ENCODE data around the gene MFSD6. TPM values are rescaled to one million over a fixed set of nuclear protein-coding genes. Genes with fewer than 3 reads are reported as not detected.

Gene MFSD6
- total RNA-seq, 4 donors from 2014 or later: 81.2 to 157 (median 133) TPM

GRCh38 chr2:190443778-190444481 is 35.8 kb downstream of the MFSD6 start:
- peaks cover 0 to 3% (median 0%) of the 10 kb centered on the region in 3 donors for H3K36me3 ChIP-seq
- 43 to 56% methylated on average over 3 of the region's 3 CpGs for WGBS, 2 donors
- TF ChIP-seq POLR2A (IDR thresholded peaks at IDR 0.05) (no peak), CTCF (IDR thresholded peaks at IDR 0.05) (no peak)
- peaks cover 7 to 66% (median 12%) of the 10 kb centered on the region in 3 donors for H3K4me1 ChIP-seq
- peak overlapping the region in 2 of 4 donors; percentile 54 to 59 for H3K27ac ChIP-seq
- H3K27me3 ChIP-seq: no peaks in the 10 kb centered on the region
- H3K9me3 ChIP-seq: no peaks in the 10 kb centered on the region
- DNase-seq: no peak
- intact Hi-C loops (cut with DNase I): no loop called here
- H3K4me3 ChIP-seq: no peak overlapping the region

GRCh38 chr2:190444976-190445375 is 36.8 kb downstream of the MFSD6 start:
- peaks cover 7 to 66% (median 12%) of the 10 kb centered on the region in 3 donors for H3K4me1 ChIP-seq
- H3K27ac ChIP-seq: no peak overlapping the region
- no peaks in the 10 kb centered on the region for H3K27me3 ChIP-seq
- no peaks in the 10 kb centered on the region for H3K36me3 ChIP-seq
- no peak overlapping the region for H3K4me3 ChIP-seq
- 89 to 100% methylated on average over 1 of the region's 1 CpG for WGBS, 2 donors
- intact Hi-C loops (cut with DNase I): no loop called here
- TF ChIP-seq POLR2A (IDR thresholded peaks at IDR 0.05) (no peak), CTCF (IDR thresholded peaks at IDR 0.05) (no peak)
- H3K9me3 ChIP-seq: no peaks in the 10 kb centered on the region
- no peak for DNase-seq

- Histone ChIP-seq H3K27ac (peak overlapping the region in 2 of 4 donors; percentile 32 to 34), H3K27me3 (no peaks in the 10 kb centered on the region), H3K9me3 (no peaks in the 10 kb centered on the region), H3K4me3 (no peak overlapping the region), H3K4me1 (peaks cover 7 to 65% (median 12%) of the 10 kb centered on the region in 3 donors), H3K36me3 (no peaks in the 10 kb centered on the region)
- 82 to 97% methylated on average over 2 of the region's 2 CpGs for WGBS, 2 donors
- intact Hi-C loops (cut with DNase I): no loop called here
- no peak for DNase-seq
- TF ChIP-seq POLR2A (IDR thresholded peaks at IDR 0.05) (no peak), CTCF (IDR thresholded peaks at IDR 0.05) (no peak)
Observed at GRCh38 chr2:190446193-190446592, 38.0 kb downstream of the MFSD6 start.

- Histone ChIP-seq H3K9me3 (no peaks in the 10 kb centered on the region), H3K27ac (peak overlapping the region in 2 of 4 donors; percentile 32 to 34), H3K4me1 (peaks cover 7 to 63% (median 17%) of the 10 kb centered on the region in 3 donors), H3K27me3 (no peaks in the 10 kb centered on the region), H3K4me3 (no peak overlapping the region), H3K36me3 (no peaks in the 10 kb centered on the region)
- no peak for TF ChIP-seq POLR2A (IDR thresholded peaks at IDR 0.05)
- no peak for TF ChIP-seq CTCF (IDR thresholded peaks at IDR 0.05)
- intact Hi-C loops (cut with DNase I): no loop called here
- no peak for DNase-seq
- 75 to 79% methylated on average over 3 of the region's 3 CpGs for WGBS, 2 donors
Observed at GRCh38 chr2:190446750-190447516, 38.8 kb downstream of the MFSD6 start.

- H3K4me1 ChIP-seq: peaks cover 7 to 58% (median 17%) of the 10 kb centered on the region in 3 donors
Observed at GRCh38 chr2:190447766-190448165, 39.6 kb downstream of the MFSD6 start.

More at GRCh38 chr2:190447766-190448165, 39.6 kb downstream of the MFSD6 start:
- TF ChIP-seq POLR2A (IDR thresholded peaks at IDR 0.05) (no peak), CTCF (IDR thresholded peaks at IDR 0.05) (no peak)
- DNase-seq: no peak
- intact Hi-C loops (cut with DNase I): no loop called here
- Histone ChIP-seq H3K36me3 (no peaks in the 10 kb centered on the region), H3K27me3 (no peaks in the 10 kb centered on the region), H3K4me3 (no peak overlapping the region), H3K9me3 (no peaks in the 10 kb centered on the region), H3K27ac (no peak overlapping the region)

All from esophagus squamous epithelium (tissue), 5 donors.